DOHH2 (cell line): Measurements from ENCODE around the gene ZNF32.

Experiments used
- H3F3A ChIP-seq: fragments of 200-600 bp; sonication (generic), shearing (Covaris generic); 2 replicates; pipeline ENCODE4 v1.6.0; 2016; ENCODE audit warnings: antibody characterized with exemption, mild to moderate bottlenecking; ENCODE audit not compliant: control insufficient read depth, insufficient read depth
- H3K27ac ChIP-seq: fragments of 200-600 bp; sonication (generic); 2 replicates; pipeline ENCODE4 v1.5.1; 2014; ENCODE audit warnings: low read depth, mild to moderate bottlenecking, low read length, moderate library complexity
- H3K27me3 ChIP-seq: fragments of 200-600 bp; sonication (generic); 2 replicates; pipeline ENCODE4 v1.6.1; 2014; ENCODE audit warnings: mild to moderate bottlenecking, low read length, mixed read lengths; ENCODE audit not compliant: control insufficient read depth
- H3K36me3 ChIP-seq: fragments of 200-600 bp; sonication (generic); 2 replicates; pipeline ENCODE4 v1.6.1; 2014; ENCODE audit warnings: mild to moderate bottlenecking, low read length, moderate library complexity, mixed read lengths; ENCODE audit not compliant: control insufficient read depth
- H3K4me1 ChIP-seq: fragments of 200-600 bp; sonication (generic); 2 replicates; pipeline ENCODE4 v1.6.1; 2014; ENCODE audit warnings: mild to moderate bottlenecking, low read length, mixed read lengths; ENCODE audit not compliant: control insufficient read depth
- H3K4me2 ChIP-seq: fragments of 200-600 bp; sonication (generic); 2 replicates; pipeline ENCODE4 v1.6.0; 2014; ENCODE audit warnings: mild to moderate bottlenecking, low read length, moderate library complexity
- H3K4me3 ChIP-seq: fragments of 200-600 bp; sonication (generic); 2 replicates; pipeline ENCODE4 v1.5.1; 2014; ENCODE audit warnings: mild to moderate bottlenecking, low read length, mixed read lengths
- H3K79me2 ChIP-seq: fragments of 200-600 bp; sonication (generic); 2 replicates; pipeline ENCODE4 v1.6.1; 2014; ENCODE audit warnings: mild to moderate bottlenecking, low read length, mixed read lengths; ENCODE audit not compliant: control insufficient read depth
- H3K9me2 ChIP-seq: fragments of 200-600 bp; sonication (generic); replicated peaks from 2 replicates; pipeline ENCODE4 v1.6.1; 2014; ENCODE audit warnings: mild to moderate bottlenecking, low read length, mixed read lengths; ENCODE audit not compliant: control insufficient read depth
- H3K9me3 ChIP-seq: fragments of 200-600 bp; sonication (generic); 2 replicates; pipeline ENCODE4 v1.6.1; 2014; ENCODE audit warnings: antibody characterized with exemption, low read length, mixed read lengths; ENCODE audit not compliant: control insufficient read depth, insufficient read depth
- H4K20me1 ChIP-seq: fragments of 200-600 bp; sonication (generic); 2 replicates; pipeline ENCODE4 v1.6.0; 2014; ENCODE audit warnings: low read depth, mild to moderate bottlenecking, antibody characterized with exemption, low read length, moderate library complexity; ENCODE audit not compliant: control insufficient read depth, insufficient read depth
- EZH2phosphoT487 ChIP-seq: fragments of 200-600 bp; sonication (generic); IDR thresholded peaks from 2 replicates; pipeline ENCODE4 v1.6.1; 2017; ENCODE audit warnings: borderline replicate concordance, mild to moderate bottlenecking, antibody characterized with exemption, low read length, moderate library complexity, mixed read lengths
- TF ChIP-seq, protein P1 (sequence below): fragments of 200-600 bp; sonication (generic); IDR thresholded peaks from one replicate; pipeline ENCODE4 v1.5.1; 2014; ENCODE audit warnings: antibody characterized with exemption, mild to moderate bottlenecking, low read depth, low read length; ENCODE audit not compliant: poor library complexity, severe bottlenecking

Gene ZNF32

DNA sequence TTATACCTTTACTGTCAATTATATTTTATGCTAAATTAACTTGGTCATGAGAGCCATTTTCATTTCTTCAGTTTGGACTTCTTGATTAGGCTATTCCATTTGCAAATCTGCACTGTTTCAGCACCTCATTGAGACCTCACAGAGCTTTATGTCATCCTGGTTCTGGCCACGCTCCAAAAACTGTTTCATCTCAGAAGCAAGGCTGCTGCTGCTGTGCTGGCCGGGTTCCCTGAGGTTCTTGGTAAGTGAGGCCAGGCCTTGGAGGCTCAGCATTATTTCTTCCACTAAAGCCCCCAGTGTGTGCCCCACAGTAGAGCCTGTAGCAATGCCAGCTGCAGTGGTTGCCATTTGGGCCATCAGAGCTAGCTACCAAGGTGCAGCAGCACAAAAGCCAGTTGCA is 50.2 kb downstream of the ZNF32 start:
- no peak for TF ChIP-seq EZH2phosphoT487
- TF ChIP-seq, protein P1, sequence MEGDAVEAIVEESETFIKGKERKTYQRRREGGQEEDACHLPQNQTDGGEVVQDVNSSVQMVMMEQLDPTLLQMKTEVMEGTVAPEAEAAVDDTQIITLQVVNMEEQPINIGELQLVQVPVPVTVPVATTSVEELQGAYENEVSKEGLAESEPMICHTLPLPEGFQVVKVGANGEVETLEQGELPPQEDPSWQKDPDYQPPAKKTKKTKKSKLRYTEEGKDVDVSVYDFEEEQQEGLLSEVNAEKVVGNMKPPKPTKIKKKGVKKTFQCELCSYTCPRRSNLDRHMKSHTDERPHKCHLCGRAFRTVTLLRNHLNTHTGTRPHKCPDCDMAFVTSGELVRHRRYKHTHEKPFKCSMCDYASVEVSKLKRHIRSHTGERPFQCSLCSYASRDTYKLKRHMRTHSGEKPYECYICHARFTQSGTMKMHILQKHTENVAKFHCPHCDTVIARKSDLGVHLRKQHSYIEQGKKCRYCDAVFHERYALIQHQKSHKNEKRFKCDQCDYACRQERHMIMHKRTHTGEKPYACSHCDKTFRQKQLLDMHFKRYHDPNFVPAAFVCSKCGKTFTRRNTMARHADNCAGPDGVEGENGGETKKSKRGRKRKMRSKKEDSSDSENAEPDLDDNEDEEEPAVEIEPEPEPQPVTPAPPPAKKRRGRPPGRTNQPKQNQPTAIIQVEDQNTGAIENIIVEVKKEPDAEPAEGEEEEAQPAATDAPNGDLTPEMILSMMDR: no peak
- no peaks in the 10 kb centered on the region for H3K9me2 ChIP-seq

DNA sequence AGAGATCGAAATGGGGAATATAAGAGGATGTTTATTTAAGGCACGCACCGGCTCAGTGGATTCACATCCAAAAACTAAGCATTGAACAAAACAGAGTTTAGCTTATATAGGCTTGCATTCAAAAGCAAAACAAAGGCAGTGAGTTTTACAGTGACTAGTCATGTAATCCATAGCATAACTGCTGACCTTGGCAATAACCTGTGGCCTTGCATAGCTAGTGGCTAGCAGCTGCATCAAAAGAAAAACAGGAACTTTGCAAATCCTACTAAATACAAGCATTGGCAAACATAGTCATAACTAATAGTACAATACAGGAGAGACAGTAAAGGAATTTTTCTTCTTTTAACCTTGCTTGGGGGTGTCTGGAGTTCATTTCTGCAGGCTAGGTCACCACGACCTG is 52.1 kb downstream of the ZNF32 start:
- Histone ChIP-seq H3K27me3 (peaks cover 11% of the 10 kb centered on the region; the same call in 1 of the 2 replicates), H3K4me3 (no peak overlapping the region), H3K79me2 (no peaks in the 10 kb centered on the region), H3F3A (no peaks in the 10 kb centered on the region), H3K9me3 (peaks cover 4% of the 10 kb centered on the region; the same call in 1 of the 2 replicates), H3K27ac (no peak overlapping the region), H3K36me3 (no peaks in the 10 kb centered on the region), H3K9me2 (no peaks in the 10 kb centered on the region), H3K4me2 (no peak overlapping the region), H4K20me1 (no peaks in the 10 kb centered on the region), H3K4me1 (peaks cover 4% of the 10 kb centered on the region; the same call in 1 of the 2 replicates)
- TF ChIP-seq, protein P1: no peak
- TF ChIP-seq EZH2phosphoT487: no peak

More for the DNA sequence above, 50.2 kb downstream of the ZNF32 start:
- no peak overlapping the region for H3K4me3 ChIP-seq
- no peaks in the 10 kb centered on the region for H3F3A ChIP-seq
- H3K27ac ChIP-seq: no peak overlapping the region
- no peaks in the 10 kb centered on the region for H4K20me1 ChIP-seq
- no peak overlapping the region for H3K4me2 ChIP-seq
- H3K4me1 ChIP-seq: peaks cover 4% of the 10 kb centered on the region; the same call in 1 of the 2 replicates
- H3K79me2 ChIP-seq: no peaks in the 10 kb centered on the region
- no peaks in the 10 kb centered on the region for H3K9me3 ChIP-seq
- no peaks in the 10 kb centered on the region for H3K36me3 ChIP-seq
- peaks cover 11% of the 10 kb centered on the region; the same call in 1 of the 2 replicates for H3K27me3 ChIP-seq

DNA sequence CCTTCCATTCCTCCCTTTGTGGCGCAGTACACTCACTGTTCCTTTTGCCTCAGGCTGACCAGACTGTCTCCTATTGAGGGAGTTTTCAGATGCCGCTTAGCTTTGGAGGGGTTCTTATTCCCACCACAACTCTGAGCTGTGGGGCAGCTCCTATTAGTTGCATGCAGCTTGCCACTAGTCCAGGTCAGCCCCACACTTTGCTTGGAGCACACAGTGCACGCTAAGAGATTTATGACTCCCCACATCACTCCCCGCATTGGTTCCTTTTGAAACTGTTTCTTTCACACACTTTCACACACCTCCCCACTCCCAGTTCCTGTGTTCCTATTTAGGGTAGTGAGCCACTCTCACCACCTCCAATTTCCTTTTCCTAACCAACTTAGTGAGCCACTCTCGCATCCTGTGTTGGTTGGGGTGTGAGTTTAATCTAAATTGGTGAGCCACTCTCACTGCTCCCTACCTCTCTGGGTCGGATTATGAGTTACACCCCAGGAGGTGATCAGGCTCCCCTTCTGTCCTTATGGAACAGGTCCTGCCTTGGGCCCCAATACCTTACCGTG is 52.9 kb downstream of the ZNF32 start:
- Histone ChIP-seq H3K36me3 (no peaks in the 10 kb centered on the region), H3K4me1 (peaks cover 4% of the 10 kb centered on the region; the same call in 1 of the 2 replicates)

More for the DNA sequence above, 52.9 kb downstream of the ZNF32 start:
- Histone ChIP-seq H3K27me3 (peaks cover 11% of the 10 kb centered on the region; the same call in 1 of the 2 replicates), H3K27ac (no peak overlapping the region), H3K79me2 (no peaks in the 10 kb centered on the region), H3K9me3 (peaks cover 4% of the 10 kb centered on the region; the same call in 1 of the 2 replicates), H4K20me1 (no peaks in the 10 kb centered on the region), H3F3A (no peaks in the 10 kb centered on the region), H3K9me2 (no peaks in the 10 kb centered on the region), H3K4me3 (no peak overlapping the region), H3K4me2 (no peak overlapping the region)
- TF ChIP-seq, protein P1: no peak
- TF ChIP-seq EZH2phosphoT487: no peak
